ENCODE measurements around the gene SPDYE18.
"Not testable (repeated sequence)": the region's sequence is repeated elsewhere in the genome, so short reads cannot be mapped to it uniquely, and the experiment has no call there.

SPDYE18 gene

DNA sequence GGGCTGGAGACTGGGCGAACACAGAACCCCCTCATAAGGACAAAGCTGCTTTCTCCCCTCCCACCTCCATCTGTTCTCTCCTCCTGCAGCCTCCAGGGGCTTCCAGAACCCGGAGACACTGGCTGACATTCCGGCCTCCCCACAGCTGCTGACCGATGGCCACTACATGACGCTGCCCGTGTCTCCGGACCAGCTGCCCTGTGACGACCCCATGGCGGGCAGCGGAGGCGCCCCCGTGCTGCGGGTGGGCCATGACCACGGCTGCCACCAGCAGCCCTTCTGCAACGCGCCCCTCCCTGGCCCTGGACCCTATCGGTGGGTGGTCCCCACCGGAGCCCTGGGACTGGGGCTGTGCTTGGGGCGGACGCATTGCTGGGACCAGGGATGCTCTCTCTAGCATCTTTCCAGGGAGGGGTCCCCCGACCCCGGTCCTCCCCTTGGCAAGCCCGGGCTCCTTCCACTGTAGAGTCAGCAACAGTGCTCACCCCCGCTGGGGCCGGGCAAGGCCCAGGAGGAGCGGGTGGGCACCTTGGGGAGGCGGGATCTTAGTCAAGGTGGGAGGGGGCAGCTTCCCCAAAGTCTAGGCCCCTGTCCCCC, 56.8 kb downstream of the SPDYE18 start:
- not testable (repeated sequence) for DNase-seq

- not testable (repeated sequence) for DNase-seq
Observed at GRCh38 chr7:77004151-77004550, 58.2 kb downstream of the SPDYE18 start.

GRCh38 chr7:77003241-77003640, 59.1 kb downstream of the SPDYE18 start:
- not testable (repeated sequence) for DNase-seq

DNA sequence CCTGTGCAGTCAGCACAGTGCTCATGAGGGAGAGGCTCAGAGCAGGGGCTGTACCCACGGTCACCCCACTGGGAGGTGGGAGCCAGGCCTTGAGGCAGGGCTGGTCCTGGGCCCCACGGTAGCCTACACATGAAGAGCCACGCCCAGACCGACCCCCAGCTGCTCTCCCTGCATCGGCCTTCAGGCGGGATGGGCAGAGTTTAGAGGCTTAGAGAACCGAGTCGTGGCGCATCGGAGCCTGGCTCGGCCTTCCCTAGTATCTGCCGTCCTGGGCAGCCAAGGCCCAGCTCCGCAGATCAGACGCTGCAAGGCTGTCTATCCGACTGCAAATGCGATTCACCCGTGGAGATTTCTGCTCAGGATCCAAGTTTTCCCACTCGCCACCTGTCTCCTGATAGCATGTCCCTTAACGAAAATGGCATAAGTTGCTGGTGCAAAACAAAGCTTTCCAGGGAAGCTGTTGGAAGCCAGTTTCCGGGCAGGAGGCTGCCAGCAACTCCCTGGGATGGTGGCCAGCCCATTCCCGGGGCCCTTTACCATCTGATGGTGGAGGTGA, 59.6 kb downstream of the SPDYE18 start:
- DNase-seq: not testable (repeated sequence)

GRCh38 chr7:77002104-77002503, 60.3 kb downstream of the SPDYE18 start:
- not testable (repeated sequence) for DNase-seq
